K562 (cell line): ENCODE data around the gene LTBP4. TPM values are rescaled to one million over a fixed set of nuclear protein-coding genes. Genes with fewer than 3 reads are reported as not detected.

Source experiments
- ATAC-seq: fragments of 200-7000 bp; cut with Tn5 transposase; 3 replicates; pipeline ENCODE4 v1.9.1; 2020; ENCODE audit warnings: moderate library complexity
- BruUV-seq: library from RNA; stranded (reverse); fragments of 400-500 nt; replicated peaks from 2 replicates; lab custom pipeline; 2021; lab: Mats Ljungman, UMichigan
- CTCF ChIA-PET: fragments of 300-600 bp; formaldehyde crosslinking; extraction: SDS; loops from one replicate; lab custom pipeline; 2021; ENCODE audit warnings: low intra/inter-chr PET ratio; lab: Yijun Ruan, JAX
- POLR2A ChIA-PET: fragments of 300-600, 350-650 bp; sonication (Branson Sonifier 250); formaldehyde crosslinking; extraction: SDS; loops from one replicate; lab custom pipeline; 2021; ENCODE audit warnings: antibody characterized with exemption, inconsistent platforms; lab: Yijun Ruan, JAX
- DNase-seq, 4 experiments: peaks; one replicate each; pipeline versions ENCODE4 v3.0.0 to v3.0.0-alpha.2; 2011 to 2018; ENCODE audit warnings: low spot score in 3 of 4, mixed read lengths in 3 of 4; ENCODE audit errors: extremely low read depth in 1 of 4
- FAIRE-seq: peaks from 2 replicates; lab custom pipeline; 2011; peaks lifted over from hg19 to GRCh38; lab: Jason Lieb, UNC
- H2AFZ ChIP-seq: 2 replicates; pipeline ENCODE4 v1.6.0; 2011; ENCODE audit warnings: low read depth, low read length, control low read depth, inconsistent platforms
- H3K27ac ChIP-seq: fragments of 200-600 bp; 3 replicates; pipeline ENCODE4 v1.8.0; 2011; ENCODE audit warnings: low read depth, mild to moderate bottlenecking, control low read depth, inconsistent platforms, low read length, moderate library complexity, mixed read lengths; ENCODE audit errors: extremely low read depth
- H3K27me3 ChIP-seq, 2 experiments: fragments of 300-600 bp in 1 of 2; 2 replicates in 1 of 2; 3 replicates in 1 of 2; pipeline versions ENCODE4 v1.6.0 to v1.8.0; 2011; ENCODE audit warnings: inconsistent platforms in 2 of 2, low read length in 2 of 2, mild to moderate bottlenecking in 1 of 2, mixed read lengths in 1 of 2, moderate library complexity in 1 of 2; ENCODE audit not compliant: control insufficient read depth in 2 of 2, insufficient read depth in 2 of 2
- H3K36me3 ChIP-seq: fragments of 300-600 bp; 3 replicates; pipeline ENCODE4 v1.8.0; 2011; ENCODE audit warnings: mild to moderate bottlenecking, low read length, inconsistent platforms; ENCODE audit not compliant: control insufficient read depth, insufficient read depth
- H3K4me1 ChIP-seq, 2 experiments: fragments of 200-600 bp in 1 of 2; replicated peaks in 1 of 2; 2 replicates in 1 of 2; 3 replicates in 1 of 2; pipeline versions ENCODE4 v1.5.1 to v1.8.0; 2011; ENCODE audit warnings: inconsistent platforms in 2 of 2, low read length in 2 of 2, mild to moderate bottlenecking in 1 of 2, mixed read lengths in 1 of 2, moderate library complexity in 1 of 2; ENCODE audit not compliant: control insufficient read depth in 2 of 2, insufficient read depth in 2 of 2
- H3K4me2 ChIP-seq: 2 replicates; pipeline ENCODE4 v1.6.1; 2011; ENCODE audit warnings: low read length, control low read depth, inconsistent platforms, mixed read lengths; ENCODE audit not compliant: insufficient read depth
- H3K4me3 ChIP-seq: fragments of 200-600 bp; sonication (generic), shearing (Covaris generic); 2 replicates; pipeline ENCODE4 v1.5.1; 2016; ENCODE audit warnings: control low read depth, inconsistent platforms
- H3K79me2 ChIP-seq: fragments of 200-600 bp; 3 replicates; pipeline ENCODE4 v1.8.0; 2011; ENCODE audit warnings: low read length, inconsistent platforms; ENCODE audit not compliant: control insufficient read depth, insufficient read depth
- H3K9ac ChIP-seq, 2 experiments: 2 replicates each; pipeline versions ENCODE4 v1.6.0 to v1.6.1; 2011; ENCODE audit warnings: low read depth in 2 of 2, low read length in 2 of 2, control low read depth in 1 of 2, inconsistent platforms in 1 of 2, mild to moderate bottlenecking in 1 of 2, mixed read lengths in 1 of 2; ENCODE audit not compliant: insufficient read depth in 1 of 2
- H3K9me1 ChIP-seq: one replicate; pipeline ENCODE4 v1.6.0; 2011; ENCODE audit warnings: inconsistent platforms, mild to moderate bottlenecking, low read length, moderate library complexity; ENCODE audit not compliant: control insufficient read depth, insufficient read depth
- H3K9me3 ChIP-seq: replicated peaks from 2 replicates; pipeline ENCODE4 v1.5.1; 2011; ENCODE audit warnings: low read depth, low read length, inconsistent platforms; ENCODE audit not compliant: control insufficient read depth, insufficient read depth
- H4K20me1 ChIP-seq: replicated peaks from 2 replicates; pipeline ENCODE4 v1.6.1; 2011; ENCODE audit warnings: low read length, inconsistent platforms, mixed read lengths; ENCODE audit not compliant: control insufficient read depth, insufficient read depth
- FOXA3 ChIP-seq, 2 experiments: fragments of 450-650 bp in 1 of 2; sonication (generic) in 1 of 2; formaldehyde crosslinking; IDR thresholded peaks in 1 of 2; conservative IDR thresholded peaks in 1 of 2; 2 replicates each; pipeline versions ENCODE4 v1.4.0 to v1.8.0; 2020 to 2022; ENCODE audit warnings: mild to moderate bottlenecking in 2 of 2, missing genetic modification reagents in 1 of 2
- ZBTB33 ChIP-seq: sonication (generic); formaldehyde crosslinking; IDR thresholded peaks from 2 replicates; pipeline ENCODE4 v1.8.1; 2023; ENCODE audit warnings: mild to moderate bottlenecking, missing genetic modification reagents
- ZNF121 ChIP-seq: sonication (generic); formaldehyde crosslinking; conservative IDR thresholded peaks from 2 replicates; pipeline ENCODE4 v1.8.0; 2022; ENCODE audit warnings: missing genetic modification reagents
- ZNF384 ChIP-seq: IDR thresholded peaks from 2 replicates; pipeline ENCODE4 v1.6.1; 2012; ENCODE audit warnings: low read depth, low read length, improper control_type of control experiment
- WGBS: fragments of 100-300 bp; shearing (Covaris generic); methylation state at CpG from one replicate; pipeline ENCODE4 v1.1.6; 2016; ENCODE audit warnings: low coverage, mixed read lengths; ENCODE audit not compliant: insufficient coverage; ENCODE audit errors: missing lambda C conversion rate; 5-methylcytosine and 5-hydroxymethylcytosine counted together
- in situ Hi-C: fragments of 300-500 bp; cut with MboI; formaldehyde crosslinking; loops from 4 replicates; pipeline ENCODE4 v1.15.0; 2018; ENCODE audit warnings: inconsistent platforms, mixed read lengths
- intact Hi-C: fragments of 100-400 bp; cut with micrococcal nuclease; formaldehyde crosslinking; loops from 2 replicates; pipeline ENCODE4 v1.14.2; 2022
- polyA plus RNA-seq, 8 experiments: library from polyadenylated mRNA; depleted of rRNA in 4 of 8; stranded (reverse) in 5 of 8; unstranded in 3 of 8; fragments of >200 nt; fragmentation: Nextera tagmentation in 2 of 8; fragmentation: Illumina TruSeq in 1 of 8; extraction: Ambion mirVana in 2 of 8; extraction: Trizol in 1 of 8; gene quantifications; 2 replicates each; pipeline versions ENCODE4 v1.2.1 to v1.2.3, GENCODE V29; 2011 to 2014; ENCODE audit warnings: inconsistent platforms in 1 of 8, missing spikeins in 1 of 8
- total RNA-seq, 7 experiments: library from RNA; depleted of rRNA in 6 of 7; stranded (reverse); fragments of >200 nt in 6 of 7; fragmentation: Illumina TruSeq in 2 of 7; extraction: Trizol in 2 of 7; gene quantifications; 2 replicates each; pipeline versions ENCODE4 v1.2.1 to v1.2.3, GENCODE V29; 2011 to 2021; ENCODE audit warnings: low replicate concordance in 1 of 7

LTBP4 gene
- total and polyA plus RNA-seq, 9 of the 15 experiments (the other 6 are each of a cell fraction or from before 2014, with no cell fraction given): 0.35 to 160 (median 31.6) TPM

- TF ChIP-seq ZBTB33 (CRISPR knock-in tag) (peak; percentile 88), ZNF384 (peak; percentile 45; the same call in 1 of the 2 replicates)
Observed at GRCh38 chr19:40630571-40631160, 29.5 kb downstream of the LTBP4 start (continued).

DNA sequence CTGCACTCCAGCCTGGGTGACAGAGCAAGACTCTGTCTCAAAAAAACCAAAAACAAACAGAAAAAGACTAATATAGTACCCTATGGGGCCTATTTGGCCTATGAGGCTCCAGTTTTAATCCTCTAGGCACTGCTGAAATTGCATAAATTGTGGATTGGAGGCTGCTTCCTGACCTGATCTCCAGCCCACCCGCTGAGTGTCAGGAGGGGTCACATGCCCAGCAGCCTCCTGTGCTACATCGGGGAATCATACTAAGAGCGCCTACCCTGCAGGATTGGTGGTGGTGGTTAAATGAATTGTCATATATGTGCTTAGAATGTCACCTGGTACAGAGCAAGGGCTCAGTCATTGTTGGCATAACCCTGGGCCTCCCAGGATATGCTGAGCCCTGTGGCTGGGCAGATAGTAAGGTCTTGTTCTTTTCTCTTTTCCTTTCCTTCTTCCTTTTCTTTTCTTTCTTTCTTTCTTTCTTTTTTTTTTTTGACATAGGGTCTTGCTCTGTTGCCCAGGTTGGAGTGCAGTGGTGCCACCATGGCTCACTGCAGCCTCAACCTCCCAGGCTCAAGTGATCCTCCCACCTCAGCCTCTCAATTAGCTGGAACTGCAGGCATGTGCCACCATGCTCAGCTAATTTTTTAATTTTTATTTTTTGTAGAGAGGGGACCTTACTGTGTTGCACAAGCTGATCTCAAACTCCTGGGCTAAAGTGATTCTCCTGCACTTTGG lies 31.3 kb downstream of the LTBP4 start:
- H2AFZ ChIP-seq: no peak overlapping the region
- DNase-seq (no peak), ATAC-seq (no peak), FAIRE-seq (no peak)
- H3K27me3 ChIP-seq: no peaks in the 10 kb centered on the region
- peaks cover 27% of the 10 kb centered on the region; the same call in 2 of the 3 replicates for H3K36me3 ChIP-seq
- WGBS: 55% methylated on average over 3 of the region's 3 CpGs
- H3K79me2 ChIP-seq: no peaks in the 10 kb centered on the region
- in situ Hi-C loops (no loop called here), intact Hi-C loops (no loop called here)
- no TSS peak for BruUV-seq
- no peak overlapping the region for H3K27ac ChIP-seq
- H3K4me2 ChIP-seq: no peak overlapping the region
- H4K20me1 ChIP-seq: no peaks in the 10 kb centered on the region
- no peaks in the 10 kb centered on the region for H3K9me1 ChIP-seq
- POLR2A ChIA-PET: no interaction called here
- CTCF ChIA-PET: interaction anchor here (1.5 kb wide), 1 partner anchor 493 kb away, joined by 8 read pairs; no protein-coding TSS in a partner anchor
- H3K4me1 ChIP-seq: peaks cover 5 to 18% of the 10 kb centered on the region in 2 experiments; a peak in 4 of 5 replicates
- no peaks in the 10 kb centered on the region for H3K9me3 ChIP-seq
- H3K4me3 ChIP-seq: no peak overlapping the region
- TF ChIP-seq FOXA3 (CRISPR knock-in tag; conservative IDR thresholded peaks at IDR 0.05 in 1 of 2, IDR thresholded peaks at IDR 0.05 in 1 of 2) (no peak), ZNF121 (CRISPR knock-in tag) (peak; percentile 44)
- peak overlapping the region in 1 of 2 experiments; percentile 71; a peak in 1 of 4 replicates for H3K9ac ChIP-seq
